OCI-LY1 (cell line): ENCODE results near the gene IL1RAPL2.

ENCODE experiments used
- H2AFZ ChIP-seq: fragments of 200-600 bp; sonication (generic), shearing (Covaris generic); 2 replicates; pipeline ENCODE4 v1.6.0; 2014; ENCODE audit warnings: antibody characterized with exemption, mild to moderate bottlenecking, low read length
- H3F3A ChIP-seq: fragments of 200-600 bp; sonication (generic), shearing (Covaris generic); 2 replicates; pipeline ENCODE4 v1.6.0; 2014; ENCODE audit warnings: mild to moderate bottlenecking, antibody characterized with exemption, low read length, moderate library complexity; ENCODE audit not compliant: insufficient read depth
- H3K27ac ChIP-seq: fragments of 200-600 bp; sonication (generic); 2 replicates; pipeline ENCODE4 v1.5.1; 2014; ENCODE audit warnings: low read length, mixed run types, mild to moderate bottlenecking, low read depth; ENCODE audit not compliant: poor library complexity, severe bottlenecking
- H3K27me3 ChIP-seq: fragments of 200-600 bp; sonication (generic); 2 replicates; pipeline ENCODE4 v1.6.0; 2014; ENCODE audit warnings: antibody characterized with exemption, mild to moderate bottlenecking, low read length, moderate library complexity; ENCODE audit not compliant: insufficient read depth
- H3K36me3 ChIP-seq: fragments of 200-600 bp; sonication (generic); 2 replicates; pipeline ENCODE4 v1.6.1; 2014; ENCODE audit warnings: mild to moderate bottlenecking, antibody characterized with exemption, low read length, moderate library complexity, mixed read lengths; ENCODE audit not compliant: insufficient read depth
- H3K4me1 ChIP-seq: fragments of 200-600 bp; sonication (generic); 2 replicates; pipeline ENCODE4 v1.5.1; 2014; ENCODE audit warnings: mild to moderate bottlenecking, low read length, moderate library complexity; ENCODE audit not compliant: insufficient read depth, severe bottlenecking
- H3K4me2 ChIP-seq: fragments of 200-600 bp; sonication (generic), shearing (Covaris generic); 2 replicates; pipeline ENCODE4 v1.6.1; 2014; ENCODE audit warnings: low read length
- H3K4me3 ChIP-seq: fragments of 200-600 bp; sonication (generic); 2 replicates; pipeline ENCODE4 v1.5.1; 2014; ENCODE audit warnings: low read length, low read depth, mild to moderate bottlenecking, mixed read lengths; ENCODE audit not compliant: poor library complexity, severe bottlenecking
- H3K79me2 ChIP-seq: fragments of 200-600 bp; shearing (Covaris generic); 2 replicates; pipeline ENCODE4 v1.6.1; 2016; ENCODE audit warnings: mixed run types, low read length, mixed read lengths; ENCODE audit not compliant: insufficient read depth
- H3K9ac ChIP-seq: fragments of 200-600 bp; sonication (generic), shearing (Covaris generic); 2 replicates; pipeline ENCODE4 v1.6.1; 2014; ENCODE audit warnings: mild to moderate bottlenecking, low read length, mixed read lengths
- H3K9me2 ChIP-seq: fragments of 200-600 bp; sonication (generic), shearing (Covaris generic); 2 replicates; pipeline ENCODE4 v1.6.1; 2014; ENCODE audit warnings: low read depth, mild to moderate bottlenecking, low read length, mixed read lengths
- H3K9me3 ChIP-seq: fragments of 200-600 bp; shearing (Covaris generic); 2 replicates; pipeline ENCODE4 v1.6.1; 2014; ENCODE audit warnings: low read length, mixed read lengths
- H4K20me1 ChIP-seq: fragments of 200-600 bp; sonication (generic), shearing (Covaris generic); 2 replicates; pipeline ENCODE4 v1.6.0; 2016; ENCODE audit warnings: mild to moderate bottlenecking, low read length; ENCODE audit not compliant: insufficient read depth
- CTCF ChIP-seq: fragments of 200-600 bp; sonication (generic), shearing (Covaris generic); IDR thresholded peaks from 2 replicates; pipeline ENCODE4 v1.5.1; 2017; ENCODE audit warnings: mild to moderate bottlenecking, antibody characterized with exemption, low read length, moderate library complexity, mixed read lengths
- EZH2 ChIP-seq: fragments of 200-600 bp; sonication (generic), shearing (Covaris generic); IDR thresholded peaks from 2 replicates; pipeline ENCODE4 v1.8.0; 2017; ENCODE audit warnings: borderline replicate concordance, mixed run types, mild to moderate bottlenecking, antibody characterized with exemption, low read length, moderate library complexity, mixed read lengths

Gene IL1RAPL2

GRCh38 chrX:105754286-105754964 is 1188.4 kb downstream of the IL1RAPL2 start:
- TF ChIP-seq CTCF (no peak), EZH2 (no peak)

GRCh38 chrX:105755109-105755508 is 1189.1 kb downstream of the IL1RAPL2 start:
- Histone ChIP-seq H3K9ac (no peak overlapping the region), H3K4me2 (no peak overlapping the region), H3K9me2 (no peaks in the 10 kb centered on the region), H3K4me3 (no peak overlapping the region), H3K36me3 (no peaks in the 10 kb centered on the region), H3K79me2 (no peaks in the 10 kb centered on the region), H3K27ac (no peak overlapping the region), H3K4me1 (no peaks in the 10 kb centered on the region), H3K9me3 (no peaks in the 10 kb centered on the region), H2AFZ (no peak overlapping the region), H3F3A (no peaks in the 10 kb centered on the region), H4K20me1 (no peaks in the 10 kb centered on the region), H3K27me3 (no peaks in the 10 kb centered on the region)
- TF ChIP-seq EZH2 (no peak), CTCF (no peak)

More at GRCh38 chrX:105754286-105754964, 1188.4 kb downstream of the IL1RAPL2 start:
- H3K4me2 ChIP-seq: no peak overlapping the region
- no peak overlapping the region for H3K27ac ChIP-seq
- H3K79me2 ChIP-seq: no peaks in the 10 kb centered on the region
- H3K27me3 ChIP-seq: no peaks in the 10 kb centered on the region
- no peaks in the 10 kb centered on the region for H3K4me1 ChIP-seq
- H3K9ac ChIP-seq: no peak overlapping the region
- no peaks in the 10 kb centered on the region for H3F3A ChIP-seq
- H3K36me3 ChIP-seq: no peaks in the 10 kb centered on the region
- no peaks in the 10 kb centered on the region for H3K9me3 ChIP-seq
- H3K4me3 ChIP-seq: no peak overlapping the region
- H3K9me2 ChIP-seq: no peaks in the 10 kb centered on the region
- no peak overlapping the region for H2AFZ ChIP-seq
- H4K20me1 ChIP-seq: no peaks in the 10 kb centered on the region

GRCh38 chrX:105758754-105759153 is 1192.8 kb downstream of the IL1RAPL2 start:
- Histone ChIP-seq H3K9ac (no peak overlapping the region), H3K27me3 (no peaks in the 10 kb centered on the region), H4K20me1 (no peaks in the 10 kb centered on the region)

More at GRCh38 chrX:105758754-105759153, 1192.8 kb downstream of the IL1RAPL2 start:
- H3K9me2 ChIP-seq: no peaks in the 10 kb centered on the region
- H3K4me1 ChIP-seq: no peaks in the 10 kb centered on the region
- H3K4me3 ChIP-seq: no peak overlapping the region
- H2AFZ ChIP-seq: no peak overlapping the region
- H3K9me3 ChIP-seq: no peaks in the 10 kb centered on the region
- no peaks in the 10 kb centered on the region for H3K36me3 ChIP-seq
- H3K27ac ChIP-seq: no peak overlapping the region
- no peak overlapping the region for H3K4me2 ChIP-seq
- TF ChIP-seq CTCF: no peak
- no peak for TF ChIP-seq EZH2
- no peaks in the 10 kb centered on the region for H3K79me2 ChIP-seq
- no peaks in the 10 kb centered on the region for H3F3A ChIP-seq
